22Rv1 (cell line): ENCODE data around the gene LRRC25.

Experiments used
- H3K27ac ChIP-seq: fragments of 450-650 bp; 2 replicates; pipeline ENCODE4 v1.5.1; 2017
- CTCF ChIP-seq: fragments of 450-650 bp; IDR thresholded peaks from 2 replicates; pipeline ENCODE4 v1.5.1; 2017; ENCODE audit warnings: mild to moderate bottlenecking
- ZFX ChIP-seq: fragments of 450-650 bp; IDR thresholded peaks from 2 replicates; pipeline ENCODE4 v1.6.1; 2017; ENCODE audit warnings: antibody characterized with exemption, borderline replicate concordance

Gene LRRC25

GRCh38 chr19:18390065-18390907 lies 7.1 kb downstream of the LRRC25 start:
- TF ChIP-seq ZFX: no peak
- no peak for TF ChIP-seq CTCF
- H3K27ac ChIP-seq: peak overlapping the region; percentile 69

- peak overlapping the region; percentile 69 for H3K27ac ChIP-seq
- TF ChIP-seq CTCF (no peak), ZFX (no peak)
These were observed 7.7 kb downstream of the LRRC25 start for GRCh38 chr19:18389726-18390064.

GRCh38 chr19:18388960-18389725 lies 8.3 kb downstream of the LRRC25 start:
- H3K27ac ChIP-seq: peak overlapping the region; percentile 69
- no peak for TF ChIP-seq ZFX
- no peak for TF ChIP-seq CTCF

GRCh38 chr19:18388100-18388959 lies 9.1 kb downstream of the LRRC25 start:
- TF ChIP-seq CTCF: peak; percentile 99
- no peak for TF ChIP-seq ZFX
- H3K27ac ChIP-seq: peak overlapping the region; percentile 69

GRCh38 chr19:18386543-18387271 lies 10.7 kb downstream of the LRRC25 start:
- TF ChIP-seq CTCF (no peak), ZFX (no peak)
- peak overlapping the region; percentile 69 for H3K27ac ChIP-seq

GRCh38 chr19:18385675-18386542 lies 11.5 kb downstream of the LRRC25 start, which contains the start of gene GDF15:
TSS of gene GDF15 (plus strand) at chr19:18386158. CDS start at chr19:18386190, 32 bp downstream.
- peak within 1 kb of the TSS; percentile 69 for H3K27ac ChIP-seq
- TF ChIP-seq CTCF (peak; percentile 84), ZFX (no peak)
